Hepatocyte (in vitro differentiated cells): ENCODE measurements around the gene CELSR3. TPM values are rescaled to one million over a fixed set of nuclear protein-coding genes. Genes with fewer than 3 reads are reported as not detected.
A peak's percentile ranks its signal among the peaks of the same experiment; 100 is the strongest.

Source experiments
- DNase-seq: peaks from one replicate; pipeline ENCODE4 v3.0.0-alpha.2; 2016; ENCODE audit warnings: low spot score
- H2AFZ ChIP-seq: fragments of 200-600 bp; sonication (generic); 2 replicates; pipeline ENCODE4 v1.6.0; 2016; ENCODE audit warnings: antibody characterized with exemption, mild to moderate bottlenecking
- H3K27ac ChIP-seq: fragments of 200-600 bp; sonication (generic); 2 replicates; pipeline ENCODE4 v1.5.1; 2016; ENCODE audit warnings: mild to moderate bottlenecking
- H3K27me3 ChIP-seq: fragments of 200-600 bp; sonication (generic); 2 replicates; pipeline ENCODE4 v1.6.1; 2016
- H3K36me3 ChIP-seq: fragments of 200-600 bp; sonication (generic); replicated peaks from 2 replicates; pipeline ENCODE4 v1.5.1; 2016; ENCODE audit warnings: low read depth; ENCODE audit not compliant: insufficient read depth
- H3K4me1 ChIP-seq: fragments of 200-600 bp; sonication (generic); 2 replicates; pipeline ENCODE4 v1.5.1; 2016; ENCODE audit warnings: mild to moderate bottlenecking, moderate library complexity; ENCODE audit not compliant: insufficient read depth
- H3K4me2 ChIP-seq: fragments of 200-600 bp; sonication (generic); 2 replicates; pipeline ENCODE4 v1.6.0; 2016
- H3K4me3 ChIP-seq: fragments of 200-600 bp; sonication (generic); 2 replicates; pipeline ENCODE4 v1.5.1; 2016; ENCODE audit warnings: mild to moderate bottlenecking
- H3K79me2 ChIP-seq: fragments of 200-600 bp; sonication (generic); 2 replicates; pipeline ENCODE4 v1.6.0; 2017; ENCODE audit warnings: mild to moderate bottlenecking
- H3K9me2 ChIP-seq: fragments of 200-600 bp; sonication (generic); replicated peaks from 2 replicates; pipeline ENCODE4 v1.6.0; 2017; ENCODE audit warnings: mild to moderate bottlenecking; ENCODE audit not compliant: insufficient read depth
- H3K9me3 ChIP-seq: fragments of 200-600 bp; sonication (generic); 2 replicates; pipeline ENCODE4 v1.5.1; 2016; ENCODE audit warnings: low read depth, mild to moderate bottlenecking
- H4K20me1 ChIP-seq: fragments of 200-600 bp; sonication (generic); 2 replicates; pipeline ENCODE4 v1.6.0; 2016; ENCODE audit warnings: mild to moderate bottlenecking; ENCODE audit not compliant: insufficient read depth, poor library complexity, severe bottlenecking
- CTCF ChIP-seq: fragments of 200-600 bp; sonication (generic); IDR thresholded peaks from 2 replicates; pipeline ENCODE4 v1.5.1; 2016; ENCODE audit warnings: antibody characterized with exemption, mild to moderate bottlenecking; ENCODE audit not compliant: poor library complexity
- EZH2 ChIP-seq: fragments of 200-600 bp; sonication (generic); IDR thresholded peaks from 2 replicates; pipeline ENCODE4 v1.6.1; 2016; ENCODE audit warnings: antibody characterized with exemption, mild to moderate bottlenecking, borderline replicate concordance
- EZH2phosphoT487 ChIP-seq: fragments of 200-600 bp; sonication (generic); IDR thresholded peaks from one replicate; pipeline ENCODE4 v1.6.1; 2018; ENCODE audit warnings: antibody characterized with exemption, mild to moderate bottlenecking, low read depth, moderate library complexity; ENCODE audit not compliant: unreplicated experiment, severe bottlenecking
- WGBS: methylation state at CpG from one replicate; pipeline ENCODE4 v1.1.6; 2016; ENCODE audit warnings: low lambda C conversion rate; ENCODE audit errors: missing lambda C conversion rate; 5-methylcytosine and 5-hydroxymethylcytosine counted together
- polyA plus RNA-seq: library from polyadenylated mRNA; unstranded; fragments of >200 nt; fragmentation: Nextera tagmentation; extraction: Ambion mirVana; gene quantifications from 2 replicates; pipeline ENCODE4 v1.2.1, GENCODE V29; 2016
- total RNA-seq: library from RNA; depleted of rRNA; stranded (reverse); fragments of >200 nt; gene quantifications from 2 replicates; pipeline ENCODE4 v1.2.3, GENCODE V29; 2014

Gene CELSR3
- total and polyA plus RNA-seq, 2 experiments from 2014 or later, result 1.8 to 1.9 TPM

- WGBS, result 58% methylated on average over 11 of the region's 11 CpGs
- Histone ChIP-seq H4K20me1 (no peaks in the 10 kb centered on the region), H3K4me2 (peak overlapping the region; percentile 95), H3K27me3 (no peaks in the 10 kb centered on the region), H3K9me2 (no peaks in the 10 kb centered on the region), H3K36me3 (no peaks in the 10 kb centered on the region), H3K4me1 (no peaks in the 10 kb centered on the region), H2AFZ (no peak overlapping the region), H3K9me3 (no peaks in the 10 kb centered on the region), H3K27ac (peak overlapping the region; percentile 64), H3K79me2 (no peaks in the 10 kb centered on the region), H3K4me3 (no peak overlapping the region)
- DNase-seq, result no peak
- TF ChIP-seq CTCF (no peak), EZH2 (no peak), EZH2phosphoT487 (no peak)
Observed at GRCh38 chr3:48664313-48664644, 1.6 kb upstream of the CELSR3 start.

- no peak for TF ChIP-seq EZH2
- TF ChIP-seq EZH2phosphoT487, result no peak
- TF ChIP-seq CTCF, result peak; percentile 75
- Histone ChIP-seq H3K4me1 (no peaks in the 10 kb centered on the region), H3K9me3 (no peaks in the 10 kb centered on the region), H2AFZ (peak overlapping the region; percentile 6), H3K27ac (peak overlapping the region; percentile 87), H3K9me2 (no peaks in the 10 kb centered on the region), H3K4me2 (peak overlapping the region; percentile 95), H3K4me3 (peak overlapping the region; percentile 36), H3K36me3 (no peaks in the 10 kb centered on the region), H3K79me2 (no peaks in the 10 kb centered on the region), H3K27me3 (no peaks in the 10 kb centered on the region), H4K20me1 (no peaks in the 10 kb centered on the region)
- 1% methylated on average over 61 of the region's 66 CpGs for WGBS
- DNase-seq, result peak; percentile 98
Observed at GRCh38 chr3:48663489-48664312, 1.0 kb upstream of the CELSR3 start.

- DNase-seq, result no peak
Observed at GRCh38 chr3:48662145-48662752, 437 bp downstream of the CELSR3 start.

GRCh38 chr3:48661501-48662144 lies 1.1 kb downstream of the CELSR3 start:
- H4K20me1 ChIP-seq, result no peaks in the 10 kb centered on the region
- H3K27me3 ChIP-seq, result no peaks in the 10 kb centered on the region
- peak overlapping the region; percentile 93 for H3K4me3 ChIP-seq
- no peaks in the 10 kb centered on the region for H3K9me2 ChIP-seq
- no peaks in the 10 kb centered on the region for H3K9me3 ChIP-seq
- no peaks in the 10 kb centered on the region for H3K36me3 ChIP-seq
- 6% methylated on average over 67 of the region's 67 CpGs for WGBS
- peak overlapping the region; percentile 95 for H3K4me2 ChIP-seq
- DNase-seq, result peak; percentile 85
- no peak overlapping the region for H2AFZ ChIP-seq
- no peak overlapping the region for H3K27ac ChIP-seq
- H3K79me2 ChIP-seq, result no peaks in the 10 kb centered on the region
- no peaks in the 10 kb centered on the region for H3K4me1 ChIP-seq
- TF ChIP-seq EZH2phosphoT487, result no peak
- TF ChIP-seq EZH2, result no peak
- TF ChIP-seq CTCF, result no peak

More at GRCh38 chr3:48662145-48662752, 437 bp downstream of the CELSR3 start:
- Histone ChIP-seq H2AFZ (no peak overlapping the region), H4K20me1 (no peaks in the 10 kb centered on the region), H3K36me3 (no peaks in the 10 kb centered on the region), H3K4me3 (no peak overlapping the region), H3K27me3 (no peaks in the 10 kb centered on the region), H3K27ac (no peak overlapping the region), H3K4me1 (no peaks in the 10 kb centered on the region), H3K79me2 (no peaks in the 10 kb centered on the region), H3K4me2 (peak overlapping the region; percentile 95), H3K9me2 (no peaks in the 10 kb centered on the region), H3K9me3 (no peaks in the 10 kb centered on the region)
- WGBS, result 12% methylated on average over 15 of the region's 46 CpGs
- no peak for TF ChIP-seq EZH2
